Measurements from ENCODE around the gene CRYGA.
"Not testable (repeated sequence)": the region's sequence is repeated elsewhere in the genome, so short reads cannot be mapped to it uniquely, and the experiment has no call there.

Gene CRYGA

DNA sequence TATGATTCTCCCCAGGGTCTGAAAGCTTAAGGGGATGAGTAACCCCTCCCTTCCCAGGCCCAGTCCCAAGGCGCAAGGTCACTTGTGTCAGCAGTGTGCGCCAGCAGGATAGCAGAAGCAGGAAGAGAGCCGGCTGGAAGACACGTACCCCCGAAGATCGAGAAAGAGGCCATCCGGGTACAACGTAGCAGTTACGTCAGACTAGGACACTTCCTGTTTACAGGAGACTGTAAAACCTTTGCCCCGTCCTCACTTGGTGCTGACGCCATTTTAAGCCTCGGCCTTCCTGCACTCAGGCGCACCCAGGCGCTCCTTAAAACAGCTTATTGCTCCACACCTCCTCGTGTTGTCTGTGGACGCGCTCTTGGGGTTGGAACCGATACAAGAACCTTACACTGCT, 23.9 kb downstream of the CRYGA start:
- TF ChIP-seq, protein P1, sequence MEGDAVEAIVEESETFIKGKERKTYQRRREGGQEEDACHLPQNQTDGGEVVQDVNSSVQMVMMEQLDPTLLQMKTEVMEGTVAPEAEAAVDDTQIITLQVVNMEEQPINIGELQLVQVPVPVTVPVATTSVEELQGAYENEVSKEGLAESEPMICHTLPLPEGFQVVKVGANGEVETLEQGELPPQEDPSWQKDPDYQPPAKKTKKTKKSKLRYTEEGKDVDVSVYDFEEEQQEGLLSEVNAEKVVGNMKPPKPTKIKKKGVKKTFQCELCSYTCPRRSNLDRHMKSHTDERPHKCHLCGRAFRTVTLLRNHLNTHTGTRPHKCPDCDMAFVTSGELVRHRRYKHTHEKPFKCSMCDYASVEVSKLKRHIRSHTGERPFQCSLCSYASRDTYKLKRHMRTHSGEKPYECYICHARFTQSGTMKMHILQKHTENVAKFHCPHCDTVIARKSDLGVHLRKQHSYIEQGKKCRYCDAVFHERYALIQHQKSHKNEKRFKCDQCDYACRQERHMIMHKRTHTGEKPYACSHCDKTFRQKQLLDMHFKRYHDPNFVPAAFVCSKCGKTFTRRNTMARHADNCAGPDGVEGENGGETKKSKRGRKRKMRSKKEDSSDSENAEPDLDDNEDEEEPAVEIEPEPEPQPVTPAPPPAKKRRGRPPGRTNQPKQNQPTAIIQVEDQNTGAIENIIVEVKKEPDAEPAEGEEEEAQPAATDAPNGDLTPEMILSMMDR (IDR thresholded peaks at IDR 0.05; ENCODE audit: low read depth, low read length, missing control alignments): no peak
- in situ Hi-C loops (cut with HindIII; ENCODE audit: low sequenced_read_pairs): no loop called here

DNA sequence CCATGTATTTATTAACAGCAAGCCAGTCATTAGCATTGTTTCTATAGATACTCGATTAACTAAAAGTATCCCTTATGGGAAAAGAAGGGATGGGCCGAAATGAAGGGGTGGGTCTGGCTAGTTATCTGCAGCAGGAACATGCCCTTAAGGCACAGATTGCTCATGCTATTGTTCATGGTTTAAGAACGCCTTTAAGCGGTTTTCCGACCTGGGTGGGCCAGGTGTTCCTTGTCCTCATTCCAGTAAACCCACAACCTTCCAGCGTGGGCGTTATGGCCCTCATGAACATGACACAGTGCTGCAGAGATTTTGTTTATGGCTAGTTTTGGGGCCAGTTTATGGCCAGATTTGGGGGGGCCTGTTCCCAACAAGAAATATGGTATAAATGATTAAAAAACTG, 25.1 kb downstream of the CRYGA start:
- H3K4me3 ChIP-seq (ENCODE audit: low read depth, low read length); in situ Hi-C loops (cut with HindIII; ENCODE audit: low sequenced_read_pairs); DNase-seq (ENCODE audit: low read depth): not testable (repeated sequence)

More for the DNA sequence above, 23.9 kb downstream of the CRYGA start:
- DNase-seq (ENCODE audit: low read depth): no peak
- H3K4me3 ChIP-seq (ENCODE audit: low read depth, low read length): no peak overlapping the region

DNA sequence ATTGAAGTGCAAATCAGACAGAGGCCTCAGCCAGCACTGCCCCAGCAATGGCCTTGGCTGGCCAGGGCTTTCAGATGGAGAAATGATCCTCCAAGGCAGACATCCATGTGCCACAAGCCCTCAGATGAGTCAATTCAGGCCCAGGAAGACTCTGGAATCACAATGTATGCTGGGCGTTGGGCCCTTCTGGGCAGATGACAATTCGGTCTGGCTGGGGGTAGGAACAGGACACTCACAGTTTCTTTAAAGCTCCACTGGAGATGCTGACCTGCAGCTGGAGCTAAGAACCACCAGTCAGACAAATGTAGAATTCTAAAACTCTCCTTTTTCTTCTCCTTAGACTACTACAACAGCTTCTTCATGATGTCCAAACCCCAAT, 26.7 kb downstream of the CRYGA start:
- in situ Hi-C loops (cut with HindIII; ENCODE audit: low sequenced_read_pairs): no loop called here
- TF ChIP-seq, protein P1 (IDR thresholded peaks at IDR 0.05; ENCODE audit: low read depth, low read length, missing control alignments): no peak
- H3K4me3 ChIP-seq (ENCODE audit: low read depth, low read length): no peak overlapping the region
- DNase-seq (ENCODE audit: low read depth): no peak

DNA sequence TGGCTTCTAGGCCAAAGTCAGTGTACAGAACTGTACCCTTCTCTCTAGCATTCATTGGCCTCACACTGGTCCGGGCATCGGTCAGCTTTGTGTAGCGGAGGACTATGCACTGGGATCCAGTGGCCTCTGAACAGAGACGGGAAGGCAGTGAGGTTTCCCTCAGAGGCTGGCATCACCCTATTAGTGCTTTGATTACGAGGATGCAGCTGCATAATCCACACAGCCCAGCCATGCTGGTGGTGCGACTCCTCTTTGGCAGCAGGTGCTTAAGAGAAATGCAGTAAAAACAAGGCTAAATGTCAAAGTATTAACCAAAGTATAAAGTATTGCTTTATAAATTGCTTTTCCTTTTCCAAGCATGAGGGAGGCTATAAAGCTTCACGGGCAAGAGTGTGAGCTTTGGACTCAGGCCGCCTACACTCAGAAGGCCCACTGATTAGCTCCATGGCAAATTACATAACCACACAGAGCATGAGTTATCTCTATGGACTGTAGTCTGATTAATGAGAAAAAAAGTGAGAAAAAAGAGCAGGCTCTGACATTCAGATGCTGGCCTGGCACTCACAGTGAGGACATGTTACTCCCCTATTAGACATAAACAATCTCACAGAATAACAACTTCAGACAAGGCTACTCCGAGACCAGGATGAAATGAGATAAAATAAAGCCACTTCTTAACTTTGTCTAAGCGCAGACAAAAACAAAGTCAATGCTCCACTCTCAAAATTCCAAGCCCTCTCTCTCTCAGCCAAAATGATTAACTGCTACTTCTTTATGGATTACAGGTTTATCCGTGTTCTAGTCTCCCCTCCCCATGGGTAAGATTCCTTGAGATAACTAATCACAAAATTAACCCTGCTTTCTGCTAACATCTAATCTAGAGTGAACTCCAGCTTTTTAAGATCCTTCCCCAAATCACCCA, 27.3 kb downstream of the CRYGA start:
- TF ChIP-seq, protein P1 (IDR thresholded peaks at IDR 0.05; ENCODE audit: low read depth, low read length, missing control alignments): no peak
- H3K4me3 ChIP-seq (ENCODE audit: low read depth, low read length): no peak overlapping the region
- in situ Hi-C loops (cut with HindIII; ENCODE audit: low sequenced_read_pairs): no loop called here
- no peak for DNase-seq (ENCODE audit: low read depth)

DNA sequence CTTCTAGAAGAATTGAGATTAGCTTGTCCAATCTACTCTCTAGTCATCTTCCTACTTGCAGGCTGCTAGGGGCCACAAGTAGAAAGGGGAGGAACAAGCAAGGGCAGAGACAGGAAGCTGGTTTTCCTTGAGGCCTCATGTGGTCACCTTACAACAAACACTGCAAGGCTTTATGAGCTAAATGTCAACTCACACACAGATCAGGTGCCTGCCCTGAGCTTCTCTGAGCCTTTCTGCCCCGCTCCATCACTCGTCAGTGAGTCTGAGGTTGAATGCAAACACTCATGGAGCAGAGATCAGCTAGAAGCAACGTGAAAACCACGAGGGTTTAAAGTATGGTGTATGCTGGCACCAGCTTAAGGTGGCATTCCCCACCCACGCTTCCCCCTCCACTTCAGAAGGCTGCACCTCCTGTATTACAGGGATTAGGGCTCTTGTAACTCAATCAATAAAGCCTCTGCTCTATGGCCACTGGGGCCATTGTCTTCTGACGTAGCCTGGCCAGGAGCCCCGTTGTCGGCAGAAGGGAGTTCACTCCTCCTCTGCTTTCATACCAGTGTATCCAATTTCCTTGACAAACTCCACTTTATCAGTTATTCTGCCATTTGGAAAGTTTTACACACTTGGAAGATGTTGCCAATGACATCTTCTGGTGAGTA, 28.3 kb downstream of the CRYGA start:
- in situ Hi-C loops (cut with HindIII; ENCODE audit: low sequenced_read_pairs): no loop called here
- H3K4me3 ChIP-seq (ENCODE audit: low read depth, low read length): no peak overlapping the region
- TF ChIP-seq, protein P1 (IDR thresholded peaks at IDR 0.05; ENCODE audit: low read depth, low read length, missing control alignments): no peak
- no peak for DNase-seq (ENCODE audit: low read depth)

DNA sequence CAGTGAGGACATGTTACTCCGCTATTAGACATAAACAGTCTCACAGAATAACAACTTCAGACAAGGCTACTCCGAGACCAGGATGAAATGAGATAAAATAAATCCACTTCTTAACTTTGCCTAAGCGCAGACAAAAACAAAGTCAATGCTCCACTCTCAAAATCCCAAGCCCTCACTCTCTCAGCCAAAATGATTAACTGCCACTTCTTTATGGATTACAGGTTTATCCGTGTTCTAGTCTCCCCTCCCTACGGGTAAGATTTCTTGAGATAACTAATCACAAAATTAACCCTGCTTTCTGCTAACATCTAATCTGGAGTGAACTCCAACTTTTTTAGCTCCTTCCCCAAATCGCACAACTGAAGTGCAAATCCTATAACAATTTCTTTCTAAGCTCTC, 32.7 kb downstream of the CRYGA start:
- no peak for DNase-seq (ENCODE audit: low read depth)
- TF ChIP-seq, protein P1 (IDR thresholded peaks at IDR 0.05; ENCODE audit: low read depth, low read length, missing control alignments): no peak
- in situ Hi-C loops (cut with HindIII; ENCODE audit: low sequenced_read_pairs): no loop called here
- no peak overlapping the region for H3K4me3 ChIP-seq (ENCODE audit: low read depth, low read length)
